ENCODE data around the gene TPRN.

- no peak for TF ChIP-seq CTCF (conservative IDR thresholded peaks at IDR 0.05 in 1 of 2, IDR thresholded peaks at IDR 0.05 in 1 of 2; ENCODE audit: extremely low read depth in 1 of 2, insufficient read depth in 1 of 2, low read depth in 1 of 2, low read length in 2 of 2)
- no peak for TF ChIP-seq EZH2 (IDR thresholded peaks at IDR 0.05; ENCODE audit: borderline replicate concordance, low read length)
Measured at GRCh38 chr9:137190315-137190856, 10.2 kb downstream of the TPRN start.

Measured in mammary epithelial cell (primary cell).